ENCODE measurements around the gene VCAN.

- TF ChIP-seq, protein P1, sequence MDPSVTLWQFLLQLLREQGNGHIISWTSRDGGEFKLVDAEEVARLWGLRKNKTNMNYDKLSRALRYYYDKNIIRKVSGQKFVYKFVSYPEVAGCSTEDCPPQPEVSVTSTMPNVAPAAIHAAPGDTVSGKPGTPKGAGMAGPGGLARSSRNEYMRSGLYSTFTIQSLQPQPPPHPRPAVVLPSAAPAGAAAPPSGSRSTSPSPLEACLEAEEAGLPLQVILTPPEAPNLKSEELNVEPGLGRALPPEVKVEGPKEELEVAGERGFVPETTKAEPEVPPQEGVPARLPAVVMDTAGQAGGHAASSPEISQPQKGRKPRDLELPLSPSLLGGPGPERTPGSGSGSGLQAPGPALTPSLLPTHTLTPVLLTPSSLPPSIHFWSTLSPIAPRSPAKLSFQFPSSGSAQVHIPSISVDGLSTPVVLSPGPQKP (IDR thresholded peaks at IDR 0.05; ENCODE audit: low read depth, low read length), result no peak
- TF ChIP-seq HOXA7 (CRISPR knock-in tag; IDR thresholded peaks at IDR 0.05), result no peak
- no peak for TF ChIP-seq CTCF (IDR thresholded peaks at IDR 0.05)
- TF ChIP-seq ESRRA (IDR thresholded peaks at IDR 0.05; ENCODE audit: borderline replicate concordance, low read length), result no peak
- TF ChIP-seq MYC (IDR thresholded peaks at IDR 0.05; ENCODE audit: borderline replicate concordance, low read length), result no peak
- no peak for TF ChIP-seq PHF8 (IDR thresholded peaks at IDR 0.05; ENCODE audit: borderline replicate concordance, low read depth)
These were observed 19.6 kb upstream of the VCAN start for GRCh38 chr5:83451955-83452354.
